Ectodermal cell (in vitro differentiated cells): ENCODE data around the gene SEMG1.

Experiments
- H3K27ac ChIP-seq: 2 replicates; pipeline ENCODE4 v1.7.0; 2013; ENCODE audit warnings: mild to moderate bottlenecking, low read depth, low read length; ENCODE audit not compliant: insufficient read depth, poor library complexity, severe bottlenecking
- H3K27me3 ChIP-seq: 2 replicates; pipeline ENCODE4 v1.7.0; 2013; ENCODE audit warnings: mild to moderate bottlenecking, low read length; ENCODE audit not compliant: insufficient read depth, control insufficient read depth, poor library complexity, severe bottlenecking
- H3K36me3 ChIP-seq: one replicate; pipeline ENCODE4 v1.7.0; 2013; ENCODE audit warnings: low read length; ENCODE audit not compliant: control insufficient read depth, insufficient read depth
- H3K4me1 ChIP-seq: one replicate; pipeline ENCODE4 v1.7.0; 2013; ENCODE audit warnings: low read length; ENCODE audit not compliant: control insufficient read depth, insufficient read depth
- H3K4me3 ChIP-seq: 2 replicates; pipeline ENCODE4 v1.7.0; 2013; ENCODE audit warnings: low read depth, low read length, control low read depth; ENCODE audit not compliant: insufficient read depth
- H3K9me3 ChIP-seq: 2 replicates; pipeline ENCODE4 v1.7.0; 2013; ENCODE audit warnings: mild to moderate bottlenecking, low read length, moderate library complexity; ENCODE audit not compliant: control insufficient read depth
- WGBS, 2 experiments: methylation state at CpG; one replicate each; pipeline ENCODE4 v1.1.7; 2013; ENCODE audit warnings: missing lambda C conversion rate in 2 of 2; 5-methylcytosine and 5-hydroxymethylcytosine counted together

SEMG1 gene

GRCh38 chr20:45248609-45249008 is 41.8 kb downstream of the SEMG1 start:
- Histone ChIP-seq H3K4me3 (no peak overlapping the region), H3K9me3 (no peaks in the 10 kb centered on the region), H3K36me3 (no peaks in the 10 kb centered on the region), H3K27me3 (peaks cover 6% of the 10 kb centered on the region), H3K4me1 (no peaks in the 10 kb centered on the region), H3K27ac (no peak overlapping the region)

- no peak overlapping the region for H3K27ac ChIP-seq
- no peaks in the 10 kb centered on the region for H3K36me3 ChIP-seq
- no peaks in the 10 kb centered on the region for H3K27me3 ChIP-seq
- 88 to 93% methylated on average over 5 of the region's 5 CpGs for WGBS, 2 experiments
- H3K4me1 ChIP-seq = no peaks in the 10 kb centered on the region
- no peak overlapping the region for H3K4me3 ChIP-seq
- no peaks in the 10 kb centered on the region for H3K9me3 ChIP-seq
Observed at GRCh38 chr20:45251884-45252560, 45.2 kb downstream of the SEMG1 start.

- no peaks in the 10 kb centered on the region for H3K36me3 ChIP-seq
- no peak overlapping the region for H3K4me3 ChIP-seq
- H3K27ac ChIP-seq = no peak overlapping the region
- H3K4me1 ChIP-seq = peaks cover 2% of the 10 kb centered on the region
- 91 to 92% methylated on average over 4 of the region's 4 CpGs for WGBS, 2 experiments
- no peaks in the 10 kb centered on the region for H3K9me3 ChIP-seq
- H3K27me3 ChIP-seq = no peaks in the 10 kb centered on the region
Observed at GRCh38 chr20:45253261-45253660, 46.4 kb downstream of the SEMG1 start.

GRCh38 chr20:45254383-45255262 is 47.8 kb downstream of the SEMG1 start, which contains the start of gene SLPI:
TSS of gene SLPI (minus strand) at chr20:45254564. CDS start at chr20:45254543, 21 bp downstream.
- no peak within 1 kb of the TSS for H3K4me3 ChIP-seq
- peaks cover 8% of the 10 kb centered on the region for H3K4me1 ChIP-seq
- H3K27ac ChIP-seq = no peak within 1 kb of the TSS
- no peaks in the 10 kb centered on the region for H3K36me3 ChIP-seq
- no peaks in the 10 kb centered on the region for H3K9me3 ChIP-seq
- H3K27me3 ChIP-seq = no peaks in the 10 kb centered on the region
- WGBS, 2 experiments = 88 to 94% methylated on average over 7 of the region's 7 CpGs

- Histone ChIP-seq H3K27ac (no peak overlapping the region), H3K4me3 (no peak overlapping the region), H3K27me3 (no peaks in the 10 kb centered on the region), H3K9me3 (no peaks in the 10 kb centered on the region), H3K4me1 (peaks cover 8% of the 10 kb centered on the region), H3K36me3 (no peaks in the 10 kb centered on the region)
- 79 to 81% methylated on average over 3 of the region's 3 CpGs for WGBS, 2 experiments
Observed at GRCh38 chr20:45257161-45257560, 50.3 kb downstream of the SEMG1 start.

GRCh38 chr20:45257711-45258110 is 50.9 kb downstream of the SEMG1 start:
- peaks cover 8% of the 10 kb centered on the region for H3K4me1 ChIP-seq
- H3K27ac ChIP-seq = no peak overlapping the region
- H3K9me3 ChIP-seq = no peaks in the 10 kb centered on the region
- H3K4me3 ChIP-seq = no peak overlapping the region
- no peaks in the 10 kb centered on the region for H3K36me3 ChIP-seq
- WGBS, 2 experiments = 94 to 97% methylated on average over 7 of the region's 7 CpGs
- H3K27me3 ChIP-seq = no peaks in the 10 kb centered on the region

- Histone ChIP-seq H3K36me3 (no peaks in the 10 kb centered on the region), H3K27ac (no peak overlapping the region), H3K9me3 (no peaks in the 10 kb centered on the region), H3K4me3 (no peak overlapping the region), H3K4me1 (peaks cover 8% of the 10 kb centered on the region), H3K27me3 (no peaks in the 10 kb centered on the region)
- WGBS, 2 experiments = 95% methylated on average over 3 of the region's 3 CpGs
Observed at GRCh38 chr20:45258259-45258658, 51.4 kb downstream of the SEMG1 start.

- H3K4me3 ChIP-seq = no peak overlapping the region
- H3K36me3 ChIP-seq = no peaks in the 10 kb centered on the region
- 50 to 52% methylated on average over 2 of the region's 2 CpGs for WGBS, 2 experiments
- peaks cover 8% of the 10 kb centered on the region for H3K4me1 ChIP-seq
- H3K9me3 ChIP-seq = no peaks in the 10 kb centered on the region
- H3K27me3 ChIP-seq = no peaks in the 10 kb centered on the region
- no peak overlapping the region for H3K27ac ChIP-seq
Observed at GRCh38 chr20:45258664-45259063, 51.8 kb downstream of the SEMG1 start.
